Measurements from ENCODE around the gene BCR. TPM values are rescaled to one million over a fixed set of nuclear protein-coding genes. Genes with fewer than 3 reads are reported as not detected.
"Not testable (repeated sequence)": the region's sequence is repeated elsewhere in the genome, so short reads cannot be mapped to it uniquely, and the experiment has no call there.

BCR gene
- total RNA-seq, 1 donor from 2014 or later, result 69.0 TPM

GRCh38 chr22:23363683-23364082 is 183.4 kb downstream of the BCR start:
- no peak for DNase-seq (ENCODE audit: low read depth)
- no peak for TF ChIP-seq CTCF (conservative IDR thresholded peaks at IDR 0.05; ENCODE audit: low read depth, low read length)

GRCh38 chr22:23364389-23364788 is 184.1 kb downstream of the BCR start:
- TF ChIP-seq CTCF (conservative IDR thresholded peaks at IDR 0.05; ENCODE audit: low read depth, low read length), result no peak
- no peak for DNase-seq (ENCODE audit: low read depth)

More at GRCh38 chr22:23363683-23364082, 183.4 kb downstream of the BCR start:
- no peak overlapping the region for H3K4me3 ChIP-seq (ENCODE audit: low read depth, low read length)

GRCh38 chr22:23365524-23365923 is 185.2 kb downstream of the BCR start:
- DNase-seq (ENCODE audit: low read depth), result no peak
- TF ChIP-seq CTCF (conservative IDR thresholded peaks at IDR 0.05; ENCODE audit: low read depth, low read length), result no peak
- H3K4me3 ChIP-seq (ENCODE audit: low read depth, low read length), result no peak overlapping the region

More at GRCh38 chr22:23364389-23364788, 184.1 kb downstream of the BCR start:
- no peak overlapping the region for H3K4me3 ChIP-seq (ENCODE audit: low read depth, low read length)

- no peak overlapping the region for H3K4me3 ChIP-seq (ENCODE audit: low read depth, low read length)
- DNase-seq (ENCODE audit: low read depth), result no peak
- no peak for TF ChIP-seq CTCF (conservative IDR thresholded peaks at IDR 0.05; ENCODE audit: low read depth, low read length)
Measured at GRCh38 chr22:23365961-23366360, 185.7 kb downstream of the BCR start.

GRCh38 chr22:23367196-23367595 is 186.9 kb downstream of the BCR start:
- not testable (repeated sequence) for DNase-seq (ENCODE audit: low read depth); H3K4me3 ChIP-seq (ENCODE audit: low read depth, low read length)

Other genes starting within 250 kb of the BCR start
- gene GNAZ, start 110.0 kb upstream of the BCR start, total RNA-seq, result 5.6 and 10.3 TPM in 2 replicates
- gene RSPH14, start 38.5 kb upstream of the BCR start, total RNA-seq, result 0.17 and 0.72 TPM in 2 replicates
- 3.4 and 3.5 TPM in 2 replicates for gene RAB36, start 35.0 kb upstream of the BCR start, total RNA-seq